A549 (cell line): ENCODE data around the gene ADAM19. TPM values are rescaled to one million over a fixed set of nuclear protein-coding genes. Genes with fewer than 3 reads are reported as not detected.

Source experiments
- ATAC-seq, 2 experiments: fragments of 200-7000 bp in 1 of 2; fragments of >200 bp in 1 of 2; cut with Nextera tagmentation in 1 of 2; cut with Tn5 transposase in 1 of 2; 3 replicates each; pipeline versions ENCODE4 v1.8.0 to v1.9.1; 2018 to 2020; ENCODE audit warnings: mild to moderate bottlenecking in 1 of 2, moderate library complexity in 1 of 2
- CTCF ChIA-PET: fragments of 300-600 bp; sonication (Branson Sonifier 250); formaldehyde crosslinking; extraction: SDS; loops from one replicate; lab custom pipeline; 2021; ENCODE audit warnings: antibody characterized with exemption, inconsistent platforms; lab: Yijun Ruan, JAX
- POLR2A ChIA-PET: fragments of 350-600 bp; formaldehyde crosslinking; extraction: SDS; loops from one replicate; lab custom pipeline; 2021; ENCODE audit warnings: antibody characterized with exemption, inconsistent platforms; lab: Yijun Ruan, JAX
- DNase-seq, 2 experiments: peaks; one replicate each; pipeline versions ENCODE4 v3.0.0 to v3.0.0-alpha.2; 2011 to 2016; ENCODE audit warnings: low read depth in 1 of 2, low spot score in 1 of 2
- FAIRE-seq: peaks from 2 replicates; lab custom pipeline; 2011; peaks lifted over from hg19 to GRCh38; lab: Jason Lieb, UNC
- H3K27ac ChIP-seq, 2 experiments: fragments of >200 bp; sonication (Bioruptor Twin); formaldehyde crosslinking; 3 replicates each; pipeline ENCODE4 v1.5.1; 2016 to 2017
- H3K4me1 ChIP-seq: fragments of >200 bp; sonication (Bioruptor Twin); formaldehyde crosslinking; 3 replicates; pipeline ENCODE4 v1.6.1; 2016
- H3K4me2 ChIP-seq: fragments of >200 bp; sonication (Bioruptor Twin); formaldehyde crosslinking; 3 replicates; pipeline ENCODE4 v1.6.1; 2016
- H3K4me3 ChIP-seq: fragments of >200 bp; sonication (Bioruptor Twin); formaldehyde crosslinking; 3 replicates; pipeline ENCODE4 v1.5.1; 2016
- H3K9me3 ChIP-seq: fragments of >200 bp; sonication (Bioruptor Twin); formaldehyde crosslinking; 3 replicates; pipeline ENCODE4 v1.6.1; 2016
- BHLHE40 ChIP-seq: IDR thresholded peaks from 2 replicates; pipeline ENCODE4 v1.6.1; 2012; ENCODE audit warnings: low read depth, low read length, inconsistent platforms
- CBX2 ChIP-seq: fragments of 200-600 bp; sonication (generic); IDR thresholded peaks from 2 replicates; pipeline ENCODE4 v1.6.1; 2016; ENCODE audit warnings: low read depth, mild to moderate bottlenecking, borderline replicate concordance
- CEBPB ChIP-seq, 2 experiments: fragments of >200 bp in 1 of 2; sonication (Bioruptor Twin) in 1 of 2; formaldehyde crosslinking in 1 of 2; IDR thresholded peaks; 2 replicates each; pipeline ENCODE4 v1.6.1; 2012 to 2016
- CHD2 ChIP-seq: fragments of 150-350 bp; IDR thresholded peaks from 2 replicates; pipeline ENCODE4 v1.6.1; 2014; ENCODE audit warnings: low read length; ENCODE audit not compliant: partially characterized antibody
- ESRRA ChIP-seq: fragments of 150-350 bp; IDR thresholded peaks from 2 replicates; pipeline ENCODE4 v1.6.1; 2014; ENCODE audit warnings: mild to moderate bottlenecking, low read length, borderline replicate concordance
- FOSB ChIP-seq: fragments of 250-450 bp; sonication (Bioruptor Pico); IDR thresholded peaks from 2 replicates; pipeline ENCODE4 v1.5.0; 2020; ENCODE audit warnings: mild to moderate bottlenecking, moderate library complexity
- GATA3 ChIP-seq: IDR thresholded peaks from 2 replicates; pipeline ENCODE4 v1.6.1; 2012; ENCODE audit warnings: borderline replicate concordance
- HEYL ChIP-seq: fragments of 250-450 bp; sonication (Bioruptor Pico); IDR thresholded peaks from 2 replicates; pipeline ENCODE4 v1.8.0; 2021; ENCODE audit warnings: mild to moderate bottlenecking, moderate library complexity
- JUNB ChIP-seq: fragments of >200 bp; sonication (Bioruptor Twin); formaldehyde crosslinking; IDR thresholded peaks from 2 replicates; pipeline ENCODE4 v1.6.1; 2016
- MAZ ChIP-seq: fragments of 150-350 bp; IDR thresholded peaks from 2 replicates; pipeline ENCODE4 v1.6.1; 2014; ENCODE audit warnings: antibody characterized with exemption, low read depth, low read length, borderline replicate concordance
- NFE2L2 ChIP-seq: fragments of 150-350 bp; conservative IDR thresholded peaks from 2 replicates; pipeline ENCODE4 v1.6.1; 2014; ENCODE audit warnings: low read length
- NPAS2 ChIP-seq: fragments of 250-450 bp; sonication (Bioruptor Pico); IDR thresholded peaks from 2 replicates; pipeline ENCODE4 v1.8.0; 2022; ENCODE audit warnings: mild to moderate bottlenecking, moderate library complexity, borderline replicate concordance
- POLR2A ChIP-seq: IDR thresholded peaks from 2 replicates; pipeline ENCODE4 v1.6.1; 2012; ENCODE audit warnings: mild to moderate bottlenecking, low read length
- POLR2AphosphoS2 ChIP-seq: conservative IDR thresholded peaks from 2 replicates; pipeline ENCODE4 v1.6.1; 2012; ENCODE audit warnings: low read length, improper control_type of control experiment, inconsistent platforms
- RAD21 ChIP-seq, 2 experiments: fragments of >200 bp in 1 of 2; sonication (Bioruptor Twin) in 1 of 2; formaldehyde crosslinking in 1 of 2; IDR thresholded peaks in 1 of 2; conservative IDR thresholded peaks in 1 of 2; 2 replicates in 1 of 2; 3 replicates in 1 of 2; pipeline ENCODE4 v1.6.1; 2012 to 2018; ENCODE audit warnings: inconsistent platforms in 1 of 2
- RCOR1 ChIP-seq: fragments of 150-350 bp; IDR thresholded peaks from 2 replicates; pipeline ENCODE4 v1.6.1; 2014; ENCODE audit warnings: antibody characterized with exemption, low read length, low read depth
- RNF2 ChIP-seq: fragments of 200-600 bp; sonication (generic); IDR thresholded peaks from 2 replicates; pipeline ENCODE4 v1.6.1; 2016; ENCODE audit warnings: low read depth, mild to moderate bottlenecking, antibody characterized with exemption, moderate library complexity, borderline replicate concordance
- TFCP2L1 ChIP-seq: fragments of 250-450 bp; sonication (Bioruptor Pico); IDR thresholded peaks from 2 replicates; pipeline ENCODE4 v1.5.0; 2021; ENCODE audit warnings: mild to moderate bottlenecking
- TP53 ChIP-seq: fragments of 250-450 bp; sonication (Bioruptor Pico); IDR thresholded peaks from 2 replicates; pipeline ENCODE4 v1.5.0; 2021; ENCODE audit warnings: mild to moderate bottlenecking, moderate library complexity
- ZC3H11A ChIP-seq: fragments of 450-650 bp; IDR thresholded peaks from 2 replicates; pipeline ENCODE4 v1.6.1; 2014; ENCODE audit warnings: antibody characterized with exemption, mild to moderate bottlenecking
- ZFP36 ChIP-seq: fragments of 450-650 bp; IDR thresholded peaks from 2 replicates; pipeline ENCODE4 v1.6.1; 2014; ENCODE audit warnings: borderline replicate concordance; ENCODE audit not compliant: partially characterized antibody
- WGBS: methylation state at CpG from one replicate; pipeline ENCODE4 v1.1.6; 2017; ENCODE audit errors: missing lambda C conversion rate; 5-methylcytosine and 5-hydroxymethylcytosine counted together
- polyA plus RNA-seq, 4 experiments: library from polyadenylated mRNA; depleted of rRNA in 3 of 4; stranded (reverse); fragments of >200 nt; fragmentation: RNase III in 1 of 4; extraction: RNeasy Plus Mini Kit Qiagen cat#74134 plus additional on column Dnase treatment in 1 of 4; gene quantifications; 2 replicates in 3 of 4; 3 replicates in 1 of 4; pipeline ENCODE4 v1.2.3, GENCODE V29; 2011 to 2017
- TF ChIP-seq, protein P1 (sequence below): fragments of >200 bp; sonication (Bioruptor Twin); formaldehyde crosslinking; IDR thresholded peaks from 3 replicates; pipeline ENCODE4 v1.5.1; 2016
- TF ChIP-seq, protein P2 (sequence below): fragments of 250-450 bp; sonication (Bioruptor Pico); IDR thresholded peaks from 2 replicates; pipeline ENCODE4 v1.5.0; 2020; ENCODE audit warnings: low read depth, mild to moderate bottlenecking, moderate library complexity
- TF ChIP-seq, protein P3 (sequence below): fragments of 200-600 bp; sonication (generic); IDR thresholded peaks from 2 replicates; pipeline ENCODE4 v1.6.1; 2016; ENCODE audit warnings: antibody characterized with exemption, mild to moderate bottlenecking, moderate library complexity
- TF ChIP-seq, protein P4 (sequence below): fragments of 450-650 bp; IDR thresholded peaks from 2 replicates; pipeline ENCODE4 v1.6.1; 2014; ENCODE audit warnings: antibody characterized with exemption
- TF ChIP-seq, protein P5 (sequence below): IDR thresholded peaks from 2 replicates; pipeline ENCODE4 v1.6.1; 2012; ENCODE audit warnings: low read depth, borderline replicate concordance
- TF ChIP-seq, protein P6 (sequence below): IDR thresholded peaks from 2 replicates; pipeline ENCODE4 v1.6.1; 2012
- TF ChIP-seq, protein P7 (sequence below): fragments of 150-350 bp; IDR thresholded peaks from 2 replicates; pipeline ENCODE4 v1.6.1; 2014; ENCODE audit warnings: low read depth, mild to moderate bottlenecking, low read length

Gene ADAM19
- polyA plus RNA-seq, 2 of the 4 experiments (the other 2 are of a cell fraction): 7.7 to 15.2 TPM

DNA sequence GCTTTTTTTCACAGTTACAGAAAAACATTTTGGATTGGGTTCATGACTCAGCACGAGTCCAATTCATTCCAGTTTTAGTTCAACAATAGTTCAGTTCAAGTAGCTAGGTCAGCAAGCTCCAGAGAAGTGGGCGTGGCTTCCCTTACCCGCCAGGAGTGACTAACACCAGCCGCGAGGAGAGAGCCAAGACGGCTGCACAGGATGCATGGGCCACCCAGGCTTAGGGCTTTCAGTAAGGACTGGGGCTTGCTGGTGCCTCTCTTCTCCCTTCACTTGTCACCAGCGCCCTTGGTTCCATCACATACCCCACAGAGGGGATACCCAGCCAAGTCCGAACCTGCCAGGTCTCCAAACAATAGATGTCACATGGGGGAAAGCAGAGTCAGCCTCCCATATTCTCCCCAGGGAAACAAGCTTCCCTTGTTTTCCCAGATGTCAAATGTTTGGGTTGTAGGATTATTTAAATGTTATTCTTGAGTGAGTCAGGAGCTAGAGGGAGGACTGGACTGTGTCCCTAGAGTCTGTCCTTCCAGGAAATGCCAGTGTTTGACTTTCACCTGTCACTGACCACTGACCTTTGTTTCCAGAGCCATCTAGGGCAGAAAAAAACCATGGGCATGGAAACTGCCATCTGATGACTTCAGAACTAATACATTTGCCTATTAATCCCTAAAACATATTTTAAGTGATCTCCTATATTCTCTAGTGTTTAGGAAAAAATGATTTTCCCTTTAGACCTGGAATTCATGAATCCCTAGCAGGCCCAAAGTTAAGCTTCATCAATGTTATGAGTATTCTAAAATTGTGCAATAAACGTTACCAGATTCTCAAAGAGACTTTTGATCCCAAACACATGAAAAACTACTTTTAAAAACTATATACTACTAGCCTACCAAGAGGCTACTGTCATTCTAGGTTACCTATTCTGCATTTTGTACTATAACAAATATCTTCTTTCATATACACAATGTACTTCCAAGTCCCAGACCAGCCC, 63.6 kb downstream of the ADAM19 start:
- Histone ChIP-seq H3K4me1 (peaks cover 38% of the 10 kb centered on the region), H3K27ac (peak overlapping the region; percentile 64 to 82), H3K4me3 (no peak overlapping the region), H3K9me3 (no peaks in the 10 kb centered on the region), H3K4me2 (peak overlapping the region; percentile 63)
- ATAC-seq (peak; percentile 96), DNase-seq (peak; percentile 75 to 86), FAIRE-seq (no peak)
- 14% methylated on average over 9 of the region's 9 CpGs for WGBS
- POLR2A ChIA-PET: interaction anchor here (1.0 to 1.3 kb wide), 3 partner anchors 12 to 64 kb away, joined by 4 read pairs; partner anchors contain the start of gene ADAM19
- CTCF ChIA-PET: interaction anchor here (0.9 to 2.3 kb wide), 4 partner anchors 24 to 232 kb away, joined by 3 to 8 read pairs (median 4); partner anchors contain the start of gene LSM11
- TF ChIP-seq CBX2 (no peak), CEBPB (IDR thresholded peaks at IDR 0.05) (peak in 1 of 2 experiments; percentile 22; a peak in 1 of 4 replicates), HEYL (no peak), FOSB (CRISPR knock-in tag) (no peak), JUNB (peak; percentile 26; the same call in 1 of the 2 replicates), RAD21 (conservative IDR thresholded peaks at IDR 0.05 in 1 of 2, IDR thresholded peaks at IDR 0.05 in 1 of 2) (no peak), RNF2 (no peak), CHD2 (no peak), RCOR1 (no peak), NFE2L2 (no peak), GATA3 (no peak), POLR2AphosphoS2 (no peak), ZFP36 (no peak), TP53 (no peak), ESRRA (no peak), BHLHE40 (no peak), NPAS2 (CRISPR knock-in tag) (no peak), POLR2A (no peak), MAZ (no peak), TFCP2L1 (CRISPR knock-in tag) (no peak), ZC3H11A (no peak)
- TF ChIP-seq, protein P1, sequence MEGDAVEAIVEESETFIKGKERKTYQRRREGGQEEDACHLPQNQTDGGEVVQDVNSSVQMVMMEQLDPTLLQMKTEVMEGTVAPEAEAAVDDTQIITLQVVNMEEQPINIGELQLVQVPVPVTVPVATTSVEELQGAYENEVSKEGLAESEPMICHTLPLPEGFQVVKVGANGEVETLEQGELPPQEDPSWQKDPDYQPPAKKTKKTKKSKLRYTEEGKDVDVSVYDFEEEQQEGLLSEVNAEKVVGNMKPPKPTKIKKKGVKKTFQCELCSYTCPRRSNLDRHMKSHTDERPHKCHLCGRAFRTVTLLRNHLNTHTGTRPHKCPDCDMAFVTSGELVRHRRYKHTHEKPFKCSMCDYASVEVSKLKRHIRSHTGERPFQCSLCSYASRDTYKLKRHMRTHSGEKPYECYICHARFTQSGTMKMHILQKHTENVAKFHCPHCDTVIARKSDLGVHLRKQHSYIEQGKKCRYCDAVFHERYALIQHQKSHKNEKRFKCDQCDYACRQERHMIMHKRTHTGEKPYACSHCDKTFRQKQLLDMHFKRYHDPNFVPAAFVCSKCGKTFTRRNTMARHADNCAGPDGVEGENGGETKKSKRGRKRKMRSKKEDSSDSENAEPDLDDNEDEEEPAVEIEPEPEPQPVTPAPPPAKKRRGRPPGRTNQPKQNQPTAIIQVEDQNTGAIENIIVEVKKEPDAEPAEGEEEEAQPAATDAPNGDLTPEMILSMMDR: no peak
- TF ChIP-seq, protein P2, sequence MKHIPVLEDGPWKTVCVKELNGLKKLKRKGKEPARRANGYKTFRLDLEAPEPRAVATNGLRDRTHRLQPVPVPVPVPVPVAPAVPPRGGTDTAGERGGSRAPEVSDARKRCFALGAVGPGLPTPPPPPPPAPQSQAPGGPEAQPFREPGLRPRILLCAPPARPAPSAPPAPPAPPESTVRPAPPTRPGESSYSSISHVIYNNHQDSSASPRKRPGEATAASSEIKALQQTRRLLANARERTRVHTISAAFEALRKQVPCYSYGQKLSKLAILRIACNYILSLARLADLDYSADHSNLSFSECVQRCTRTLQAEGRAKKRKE (CRISPR knock-in tag): no peak
- TF ChIP-seq, protein P3, sequence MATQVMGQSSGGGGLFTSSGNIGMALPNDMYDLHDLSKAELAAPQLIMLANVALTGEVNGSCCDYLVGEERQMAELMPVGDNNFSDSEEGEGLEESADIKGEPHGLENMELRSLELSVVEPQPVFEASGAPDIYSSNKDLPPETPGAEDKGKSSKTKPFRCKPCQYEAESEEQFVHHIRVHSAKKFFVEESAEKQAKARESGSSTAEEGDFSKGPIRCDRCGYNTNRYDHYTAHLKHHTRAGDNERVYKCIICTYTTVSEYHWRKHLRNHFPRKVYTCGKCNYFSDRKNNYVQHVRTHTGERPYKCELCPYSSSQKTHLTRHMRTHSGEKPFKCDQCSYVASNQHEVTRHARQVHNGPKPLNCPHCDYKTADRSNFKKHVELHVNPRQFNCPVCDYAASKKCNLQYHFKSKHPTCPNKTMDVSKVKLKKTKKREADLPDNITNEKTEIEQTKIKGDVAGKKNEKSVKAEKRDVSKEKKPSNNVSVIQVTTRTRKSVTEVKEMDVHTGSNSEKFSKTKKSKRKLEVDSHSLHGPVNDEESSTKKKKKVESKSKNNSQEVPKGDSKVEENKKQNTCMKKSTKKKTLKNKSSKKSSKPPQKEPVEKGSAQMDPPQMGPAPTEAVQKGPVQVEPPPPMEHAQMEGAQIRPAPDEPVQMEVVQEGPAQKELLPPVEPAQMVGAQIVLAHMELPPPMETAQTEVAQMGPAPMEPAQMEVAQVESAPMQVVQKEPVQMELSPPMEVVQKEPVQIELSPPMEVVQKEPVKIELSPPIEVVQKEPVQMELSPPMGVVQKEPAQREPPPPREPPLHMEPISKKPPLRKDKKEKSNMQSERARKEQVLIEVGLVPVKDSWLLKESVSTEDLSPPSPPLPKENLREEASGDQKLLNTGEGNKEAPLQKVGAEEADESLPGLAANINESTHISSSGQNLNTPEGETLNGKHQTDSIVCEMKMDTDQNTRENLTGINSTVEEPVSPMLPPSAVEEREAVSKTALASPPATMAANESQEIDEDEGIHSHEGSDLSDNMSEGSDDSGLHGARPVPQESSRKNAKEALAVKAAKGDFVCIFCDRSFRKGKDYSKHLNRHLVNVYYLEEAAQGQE: no peak
- TF ChIP-seq, protein P4, sequence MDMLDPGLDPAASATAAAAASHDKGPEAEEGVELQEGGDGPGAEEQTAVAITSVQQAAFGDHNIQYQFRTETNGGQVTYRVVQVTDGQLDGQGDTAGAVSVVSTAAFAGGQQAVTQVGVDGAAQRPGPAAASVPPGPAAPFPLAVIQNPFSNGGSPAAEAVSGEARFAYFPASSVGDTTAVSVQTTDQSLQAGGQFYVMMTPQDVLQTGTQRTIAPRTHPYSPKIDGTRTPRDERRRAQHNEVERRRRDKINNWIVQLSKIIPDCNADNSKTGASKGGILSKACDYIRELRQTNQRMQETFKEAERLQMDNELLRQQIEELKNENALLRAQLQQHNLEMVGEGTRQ: no peak
- TF ChIP-seq, protein P5, sequence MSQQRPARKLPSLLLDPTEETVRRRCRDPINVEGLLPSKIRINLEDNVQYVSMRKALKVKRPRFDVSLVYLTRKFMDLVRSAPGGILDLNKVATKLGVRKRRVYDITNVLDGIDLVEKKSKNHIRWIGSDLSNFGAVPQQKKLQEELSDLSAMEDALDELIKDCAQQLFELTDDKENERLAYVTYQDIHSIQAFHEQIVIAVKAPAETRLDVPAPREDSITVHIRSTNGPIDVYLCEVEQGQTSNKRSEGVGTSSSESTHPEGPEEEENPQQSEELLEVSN: no peak
- TF ChIP-seq, protein P6, sequence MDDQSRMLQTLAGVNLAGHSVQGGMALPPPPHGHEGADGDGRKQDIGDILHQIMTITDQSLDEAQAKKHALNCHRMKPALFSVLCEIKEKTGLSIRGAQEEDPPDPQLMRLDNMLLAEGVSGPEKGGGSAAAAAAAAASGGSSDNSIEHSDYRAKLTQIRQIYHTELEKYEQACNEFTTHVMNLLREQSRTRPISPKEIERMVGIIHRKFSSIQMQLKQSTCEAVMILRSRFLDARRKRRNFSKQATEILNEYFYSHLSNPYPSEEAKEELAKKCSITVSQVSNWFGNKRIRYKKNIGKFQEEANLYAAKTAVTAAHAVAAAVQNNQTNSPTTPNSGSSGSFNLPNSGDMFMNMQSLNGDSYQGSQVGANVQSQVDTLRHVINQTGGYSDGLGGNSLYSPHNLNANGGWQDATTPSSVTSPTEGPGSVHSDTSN: no peak
- TF ChIP-seq, protein P7, sequence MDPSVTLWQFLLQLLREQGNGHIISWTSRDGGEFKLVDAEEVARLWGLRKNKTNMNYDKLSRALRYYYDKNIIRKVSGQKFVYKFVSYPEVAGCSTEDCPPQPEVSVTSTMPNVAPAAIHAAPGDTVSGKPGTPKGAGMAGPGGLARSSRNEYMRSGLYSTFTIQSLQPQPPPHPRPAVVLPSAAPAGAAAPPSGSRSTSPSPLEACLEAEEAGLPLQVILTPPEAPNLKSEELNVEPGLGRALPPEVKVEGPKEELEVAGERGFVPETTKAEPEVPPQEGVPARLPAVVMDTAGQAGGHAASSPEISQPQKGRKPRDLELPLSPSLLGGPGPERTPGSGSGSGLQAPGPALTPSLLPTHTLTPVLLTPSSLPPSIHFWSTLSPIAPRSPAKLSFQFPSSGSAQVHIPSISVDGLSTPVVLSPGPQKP: no peak
